NCI-H2196 (cell line): ENCODE data around the gene KCNJ11.
A peak's percentile ranks its signal among the peaks of the same experiment; 100 is the strongest.

ENCODE experiments used
- DNase-seq: peaks from one replicate; lab custom pipeline; 2025; ENCODE audit not compliant: unreplicated experiment; lab: John Stamatoyannopoulos, UW

Gene KCNJ11

DNA sequence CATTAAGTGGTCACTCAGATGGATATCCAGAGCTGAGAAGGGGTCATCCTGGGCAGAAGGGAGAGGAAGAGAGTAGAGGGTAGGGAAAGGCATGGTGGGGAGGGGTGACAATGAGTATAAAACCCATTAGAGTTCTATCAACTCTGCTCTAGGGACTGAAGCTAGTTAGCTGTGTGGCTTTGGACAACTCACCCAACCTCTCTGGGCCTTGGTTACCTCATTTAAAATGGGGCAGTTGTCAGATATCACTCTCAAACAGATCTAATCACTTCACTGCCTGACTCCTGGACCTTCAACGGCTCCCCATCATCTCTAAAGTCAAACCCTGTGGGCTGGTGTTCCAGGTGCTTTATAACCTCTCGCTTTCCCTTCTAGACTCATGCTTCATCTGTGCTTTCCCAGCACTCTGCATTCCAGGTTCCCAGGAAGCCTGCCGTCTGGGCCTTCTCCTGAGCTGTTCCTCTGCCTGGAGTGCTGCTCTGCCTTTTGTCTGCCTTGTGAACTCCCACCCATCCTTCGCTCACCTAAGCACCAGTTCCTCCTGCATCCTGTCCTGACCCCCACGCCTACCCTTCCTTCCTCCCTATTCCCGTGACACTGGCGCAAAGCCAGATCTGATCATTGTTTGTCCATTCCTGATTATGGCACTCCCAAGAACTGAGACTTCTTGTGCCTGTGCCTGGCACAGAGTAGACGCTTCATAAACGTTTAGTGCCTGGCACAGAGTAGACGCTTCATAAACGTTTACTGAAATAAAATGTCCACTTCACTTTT, 22.3 kb upstream of the KCNJ11 start:
- no peak for DNase-seq

GRCh38 chr11:17408641-17409040, 20.2 kb upstream of the KCNJ11 start:
- DNase-seq, result no peak

DNA sequence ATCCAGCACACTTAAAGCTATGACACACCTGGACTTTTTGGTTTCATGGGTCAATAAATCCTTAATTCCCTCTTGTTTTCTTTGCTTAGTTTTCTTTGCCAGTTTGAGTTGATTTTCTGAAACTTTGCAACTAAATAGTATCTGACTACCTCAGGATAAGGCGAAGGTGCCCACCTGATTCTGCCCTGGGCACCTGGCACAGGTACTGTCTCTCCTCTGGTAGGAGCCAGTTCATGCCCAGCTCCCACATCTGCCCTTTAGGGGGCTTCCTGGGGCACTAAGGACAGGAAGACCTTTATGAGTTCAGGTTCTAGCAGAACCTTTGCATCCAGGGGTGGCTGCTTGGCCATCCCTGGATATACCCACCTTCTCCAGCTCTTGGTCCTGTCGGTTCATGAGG, 19.6 kb upstream of the KCNJ11 start:
- DNase-seq, result no peak

GRCh38 chr11:17407575-17407974, 19.1 kb upstream of the KCNJ11 start:
- no peak for DNase-seq

GRCh38 chr11:17406818-17407149, 18.3 kb upstream of the KCNJ11 start:
- DNase-seq, result no peak

DNA sequence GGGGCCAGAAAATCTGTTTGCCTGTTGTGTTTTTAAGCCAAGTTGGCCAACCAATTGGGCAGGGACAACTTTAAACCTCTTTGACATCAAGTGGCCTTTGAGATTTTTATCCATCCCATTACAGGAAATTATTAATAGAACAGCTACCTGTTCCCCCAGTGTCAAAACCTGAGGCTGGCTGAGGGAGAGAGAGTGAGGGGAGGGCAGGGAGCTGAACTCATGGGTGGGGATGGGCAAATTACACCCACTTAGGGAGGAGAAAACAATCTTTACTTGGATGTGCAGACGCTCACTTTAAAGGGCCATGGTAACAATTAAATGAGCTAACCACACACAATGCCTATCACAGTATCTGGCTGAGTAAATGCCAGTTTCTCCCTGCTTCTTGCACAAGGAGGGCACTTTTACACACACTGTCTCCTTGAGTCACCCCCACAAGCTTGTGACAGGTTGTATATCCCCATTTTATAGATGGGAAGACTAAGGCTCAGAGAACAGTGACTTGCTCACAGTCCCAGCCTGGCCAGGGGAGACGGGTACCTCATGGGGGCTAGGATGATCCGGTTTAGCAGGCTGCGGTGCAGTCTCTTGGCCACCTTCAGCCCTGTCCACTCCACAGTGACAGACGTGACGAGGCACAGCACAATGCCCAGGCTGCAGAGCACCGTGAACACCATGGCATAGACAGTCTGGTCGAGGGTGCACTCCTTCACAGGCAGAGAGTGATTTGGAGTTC, 17.8 kb upstream of the KCNJ11 start:
- no peak for DNase-seq

- DNase-seq, result peak; percentile 60
These were observed 17.0 kb upstream of the KCNJ11 start for GRCh38 chr11:17405232-17406005.

DNA sequence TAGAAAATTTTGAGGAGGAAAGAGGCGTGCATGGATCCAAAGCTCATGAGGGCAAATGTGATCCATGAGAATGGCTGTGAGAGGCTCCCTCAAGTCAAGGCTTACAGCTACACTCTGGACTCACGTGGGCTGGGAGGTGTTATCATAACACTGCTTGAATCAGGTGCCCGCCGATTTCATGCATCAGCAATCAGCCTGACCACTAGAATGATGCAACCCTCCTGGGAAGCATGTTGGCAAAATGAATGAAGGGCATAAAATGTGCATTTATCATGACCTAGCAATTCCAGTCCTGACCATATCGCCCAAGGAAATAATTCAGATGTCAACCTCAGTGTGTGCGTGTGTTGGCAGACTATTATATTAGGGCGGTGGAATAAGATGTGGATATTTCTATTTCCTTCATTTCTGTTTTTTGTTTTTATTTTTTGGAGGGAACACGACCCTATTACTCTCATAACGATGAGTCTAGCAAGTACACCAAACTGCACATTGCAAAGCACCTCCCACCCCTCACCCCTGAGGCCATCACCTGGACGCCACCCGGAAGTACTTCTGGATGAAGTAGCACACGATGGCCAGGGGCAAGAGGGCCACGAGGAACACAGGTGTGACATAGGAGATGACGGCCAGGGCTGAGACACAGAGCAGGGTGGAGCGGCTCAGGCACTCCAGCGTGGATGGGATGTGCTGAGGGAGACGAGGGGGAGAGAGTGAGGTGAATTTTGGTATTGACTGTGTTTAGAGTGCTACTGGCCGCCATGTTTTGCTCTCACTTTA, 15.7 kb upstream of the KCNJ11 start:
- no peak for DNase-seq

GRCh38 chr11:17402486-17402885, 14.0 kb upstream of the KCNJ11 start:
- no peak for DNase-seq

- DNase-seq, result no peak
These were observed 13.4 kb upstream of the KCNJ11 start for GRCh38 chr11:17401841-17402240.

GRCh38 chr11:17401316-17401715, 12.9 kb upstream of the KCNJ11 start:
- DNase-seq, result no peak

GRCh38 chr11:17400048-17400775, 11.8 kb upstream of the KCNJ11 start:
- no peak for DNase-seq

DNA sequence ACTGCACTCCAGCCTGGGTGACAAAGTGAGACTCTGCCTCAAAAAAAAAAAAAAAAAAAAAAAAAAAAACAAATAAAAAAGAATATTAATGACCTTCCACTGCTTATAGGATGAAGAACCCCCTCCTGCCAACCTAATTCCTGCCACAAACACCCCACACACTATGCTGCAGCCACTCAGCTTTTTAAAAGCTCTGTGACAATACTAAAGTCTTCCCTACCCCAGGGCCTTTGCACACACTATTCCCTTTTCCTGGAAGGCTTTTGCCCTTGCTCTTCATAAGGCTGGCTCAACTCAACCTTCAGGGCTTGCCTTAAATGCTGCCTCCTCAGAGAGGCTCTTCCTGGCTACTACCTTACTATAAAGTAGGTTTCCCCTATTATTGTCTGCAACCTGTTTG, 10.8 kb upstream of the KCNJ11 start:
- no peak for DNase-seq

DNA sequence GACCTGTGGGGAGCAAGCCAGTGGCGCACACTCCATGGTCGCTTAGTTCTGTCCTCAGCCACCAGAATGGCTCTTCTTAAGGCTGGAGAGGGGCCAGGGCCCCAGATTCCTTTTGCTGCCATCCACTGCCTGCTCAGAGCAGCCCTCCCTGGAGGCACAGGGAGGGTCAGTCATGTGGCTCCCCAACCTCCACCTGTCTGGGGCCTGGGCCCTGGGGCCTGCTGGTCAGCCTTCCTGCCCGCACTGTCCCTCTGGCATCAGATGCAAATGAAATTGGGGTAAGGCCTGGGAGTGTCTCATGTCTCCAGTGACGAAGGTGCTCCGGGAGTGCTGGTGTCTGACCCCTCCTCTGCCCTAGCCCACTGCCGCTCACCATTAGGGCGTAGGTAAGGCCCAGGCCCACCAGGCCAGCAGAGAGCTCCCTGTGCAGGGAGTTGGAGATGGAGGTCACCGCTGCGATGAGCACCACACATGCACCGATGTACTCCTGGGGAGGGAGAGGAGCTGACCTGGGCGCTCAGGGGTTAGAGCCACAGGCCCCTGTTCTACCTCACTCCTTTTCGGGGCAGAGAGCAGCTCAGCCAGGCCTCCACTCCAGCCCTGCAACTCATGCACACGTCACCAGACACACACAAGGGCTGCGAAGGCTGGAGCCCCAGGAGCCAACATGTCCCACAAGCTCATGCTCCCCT, 9.0 kb upstream of the KCNJ11 start:
- DNase-seq, result no peak

DNA sequence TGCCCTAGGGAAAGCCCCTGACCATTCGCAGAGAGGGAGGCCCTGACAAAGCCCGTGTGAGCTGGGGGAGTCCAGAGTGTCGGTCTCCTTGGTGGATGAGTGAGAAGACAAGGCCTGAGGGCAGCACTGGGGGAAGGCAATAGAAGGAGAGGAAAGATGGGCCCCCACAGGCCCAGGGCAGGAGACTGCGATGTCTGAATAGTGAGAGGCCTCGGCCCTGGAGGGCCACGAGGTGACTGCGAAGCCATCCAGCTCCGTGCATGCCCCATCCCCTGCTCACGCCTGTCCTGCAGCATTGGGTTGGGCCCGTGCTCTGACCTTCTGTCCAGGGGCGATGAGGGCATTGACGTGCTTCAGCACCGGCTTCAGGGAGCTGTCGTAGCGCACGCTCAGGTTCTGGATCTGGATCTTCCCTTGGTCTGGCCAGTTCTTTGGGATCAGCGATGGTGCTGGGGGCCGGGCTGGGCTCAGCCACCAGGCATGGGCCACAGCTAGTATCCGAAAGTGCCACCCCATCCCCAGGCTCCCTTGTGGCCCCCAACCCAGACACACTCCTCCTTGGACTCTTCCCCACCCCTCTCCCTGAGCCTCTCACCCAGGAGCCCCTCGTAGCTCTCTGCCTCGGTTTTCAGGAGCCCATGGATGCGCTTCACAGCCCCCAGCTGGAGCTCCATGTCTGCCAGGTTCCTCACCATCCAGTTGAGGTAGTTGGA, 8.3 kb upstream of the KCNJ11 start:
- no peak for DNase-seq

DNA sequence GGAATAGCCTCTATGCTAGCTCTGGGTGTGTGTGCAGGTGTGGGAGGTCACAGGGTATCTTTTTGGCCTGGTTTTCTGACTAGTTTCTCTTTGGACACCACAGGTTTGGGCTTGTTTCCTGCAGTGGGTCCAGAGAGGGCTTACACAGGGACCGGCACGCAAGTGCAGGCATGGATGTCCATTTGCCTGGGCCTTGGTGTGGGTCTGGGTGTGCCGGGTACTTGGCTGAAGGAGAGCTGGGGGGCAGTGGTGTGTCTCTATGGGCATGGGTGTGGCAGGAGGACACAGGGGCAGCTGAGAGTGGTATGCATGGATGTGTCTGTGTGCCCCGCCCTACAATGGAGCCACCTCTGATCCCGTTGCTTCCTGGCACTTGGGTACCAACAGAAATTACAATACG, 7.5 kb upstream of the KCNJ11 start:
- no peak for DNase-seq

GRCh38 chr11:17395554-17395961, 7.1 kb upstream of the KCNJ11 start:
- no peak for DNase-seq

DNA sequence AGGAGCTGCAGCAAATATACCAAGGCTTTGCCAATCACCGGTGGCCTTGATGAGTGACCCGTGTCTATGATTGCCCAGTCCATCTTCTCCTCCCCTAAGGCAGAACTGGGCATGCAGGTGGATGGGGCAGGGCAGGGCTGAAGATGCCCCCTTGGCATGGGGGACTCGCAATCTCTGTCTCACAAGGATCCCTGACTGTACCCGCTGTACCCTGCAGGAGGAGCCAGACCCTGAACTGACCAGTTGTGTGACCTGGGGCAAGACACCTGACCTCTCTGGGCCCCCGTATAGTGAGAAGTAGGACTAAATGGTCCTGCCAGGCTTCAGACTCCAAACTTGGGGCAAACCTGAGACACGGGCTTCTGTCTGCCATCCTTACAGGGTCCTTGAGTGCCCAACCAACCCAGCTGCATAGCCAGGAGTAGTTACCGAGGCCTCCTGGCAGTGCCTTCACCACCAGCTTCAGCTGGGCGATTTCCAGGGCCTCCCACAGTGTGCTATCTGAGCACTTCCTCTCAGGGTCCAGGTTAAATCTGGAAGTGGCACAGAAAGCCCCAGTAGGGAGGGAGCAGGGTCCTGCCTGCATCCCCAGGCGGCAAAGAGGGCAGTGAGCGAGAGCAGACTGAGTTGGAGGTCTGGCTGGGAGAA, 6.4 kb upstream of the KCNJ11 start:
- DNase-seq, result no peak

- DNase-seq, result no peak
These were observed 5.0 kb upstream of the KCNJ11 start for GRCh38 chr11:17393472-17393871.
